SHP77 (cell line): ENCODE data around the gene XRRA1.
"Not testable (repeated sequence)": the region's sequence is repeated elsewhere in the genome, so short reads cannot be mapped to it uniquely, and the experiment has no call there.

Experiments
- DNase-seq, 2 experiments: peaks; one replicate each; lab custom pipeline; 2025; lab: John Stamatoyannopoulos, UW

XRRA1 gene

GRCh38 chr11:74837191-74837590 lies 111.7 kb downstream of the XRRA1 start:
- no peak for DNase-seq

DNA sequence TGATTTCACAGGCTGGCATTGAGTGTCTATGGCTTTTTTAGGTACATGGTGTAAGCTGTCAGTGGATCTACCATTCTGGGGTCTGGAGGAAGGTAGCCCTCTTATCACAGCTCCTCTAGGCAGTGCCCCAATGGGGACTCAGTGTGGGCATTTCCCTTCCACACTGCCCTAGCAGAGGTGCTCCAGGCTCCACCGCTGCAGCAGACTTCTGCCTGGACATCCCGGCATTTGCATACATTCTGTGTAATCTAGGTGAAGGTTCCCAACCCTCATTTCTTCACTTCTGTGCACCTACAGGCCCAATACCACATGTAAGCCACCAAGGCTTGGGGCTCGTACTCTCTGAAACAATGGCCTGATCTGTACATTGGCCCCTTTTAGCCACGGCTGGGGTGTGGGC lies 122.0 kb downstream of the XRRA1 start:
- no peak for DNase-seq

- DNase-seq: not testable (repeated sequence)
Observed at GRCh38 chr11:74825596-74825995, 123.3 kb downstream of the XRRA1 start.

GRCh38 chr11:74824285-74824982 lies 124.5 kb downstream of the XRRA1 start:
- no peak for DNase-seq

DNA sequence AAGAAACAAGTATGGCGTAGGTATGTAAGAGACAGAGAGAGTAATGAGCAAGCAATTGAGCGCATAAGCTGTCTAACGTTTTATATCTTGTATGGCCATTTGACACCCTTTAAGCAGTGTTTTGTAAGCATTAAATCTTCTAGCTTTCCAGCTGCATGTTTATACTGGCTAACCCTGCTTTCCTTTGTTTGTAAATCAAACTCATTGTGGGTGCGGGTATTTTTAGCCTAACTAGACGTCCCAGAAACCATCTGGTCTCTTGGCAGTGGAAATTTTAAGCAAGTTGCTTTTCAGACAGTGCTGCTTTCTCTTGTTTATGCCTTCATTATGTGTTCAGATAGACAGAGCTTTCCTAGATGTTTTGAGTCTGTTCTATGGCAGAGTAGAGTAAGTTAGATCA lies 126.7 kb downstream of the XRRA1 start:
- DNase-seq: no peak

GRCh38 chr11:74820763-74821162 lies 128.1 kb downstream of the XRRA1 start:
- no peak for DNase-seq

- DNase-seq: no peak
Observed at GRCh38 chr11:74819400-74819799, 129.5 kb downstream of the XRRA1 start.

DNA sequence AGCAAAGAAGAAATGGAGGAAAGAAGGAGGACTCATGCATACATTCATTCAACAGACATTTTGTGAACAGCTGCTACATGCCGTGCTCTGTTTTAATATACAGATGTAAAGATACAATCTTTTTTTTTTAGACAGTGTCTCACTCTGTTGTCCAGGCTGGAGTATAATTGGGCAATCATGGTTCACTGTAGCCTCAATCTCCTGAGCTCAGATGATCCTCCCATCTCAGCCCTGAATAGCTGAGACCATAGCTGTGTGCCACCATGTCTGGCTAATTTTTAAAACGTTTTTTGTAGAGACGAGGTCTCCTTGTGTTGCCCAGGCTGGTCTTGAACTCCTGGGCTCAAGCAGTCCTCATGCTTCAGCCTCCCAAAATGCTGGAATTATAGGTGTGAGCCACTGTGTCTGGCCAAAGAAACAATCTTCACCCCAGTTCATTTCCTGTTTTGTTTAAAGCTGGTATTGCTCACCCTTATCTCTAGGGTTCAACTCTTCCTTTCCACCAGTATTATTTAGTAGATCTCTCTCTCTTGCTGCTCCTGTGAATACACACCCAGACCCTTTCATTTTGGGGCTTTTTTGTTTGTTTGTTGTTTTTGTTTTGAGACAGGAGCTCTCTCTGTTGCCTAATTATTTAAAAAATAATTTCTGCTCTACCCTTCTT lies 130.5 kb downstream of the XRRA1 start:
- DNase-seq: no peak

DNA sequence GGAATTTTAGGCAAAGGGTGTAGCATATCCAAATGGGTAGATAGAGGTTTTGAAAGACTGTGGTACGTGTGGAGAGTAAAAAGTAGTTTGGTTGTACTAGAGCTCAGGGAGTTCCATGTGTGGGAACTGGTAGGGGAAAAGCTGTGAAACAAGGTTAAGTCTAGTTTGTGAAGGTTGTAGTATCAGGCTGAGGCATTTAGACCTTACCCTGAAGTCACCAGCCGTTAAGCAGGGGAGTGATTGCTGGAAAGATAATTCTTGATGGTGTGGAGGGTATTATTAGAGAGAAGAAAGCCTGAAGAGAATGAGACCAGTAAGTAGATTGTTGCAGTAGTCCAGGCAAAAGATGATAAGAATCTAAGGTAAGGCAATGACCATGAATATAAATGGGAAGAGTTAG lies 132.2 kb downstream of the XRRA1 start:
- no peak for DNase-seq

- no peak for DNase-seq
Observed at GRCh38 chr11:74815966-74816365, 132.9 kb downstream of the XRRA1 start.

GRCh38 chr11:74809801-74810200 lies 139.1 kb downstream of the XRRA1 start:
- no peak for DNase-seq

DNA sequence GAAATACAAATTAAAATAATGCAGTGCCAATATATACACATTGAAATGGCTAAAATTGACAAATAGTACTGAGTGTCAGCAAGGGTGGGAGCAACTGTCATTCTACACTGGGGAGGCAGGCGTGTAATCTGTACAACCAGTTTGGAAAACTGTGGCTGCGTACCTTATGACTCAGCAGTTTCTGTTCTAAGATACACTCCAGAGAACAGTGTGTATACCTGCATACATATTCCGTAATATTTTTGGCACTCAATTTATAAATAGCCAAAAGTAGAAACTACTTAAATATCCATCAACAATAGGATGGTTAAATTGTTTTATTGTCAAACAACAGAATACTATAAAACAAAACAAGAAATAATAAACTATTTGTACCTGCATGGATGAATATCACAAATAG lies 142.6 kb downstream of the XRRA1 start:
- DNase-seq: peak in 1 of 2 experiments; percentile 7

- peak in 1 of 2 experiments; percentile 3 for DNase-seq
Observed at GRCh38 chr11:74791333-74792100, 157.4 kb downstream of the XRRA1 start.
